NCI-H128 (cell line): Measurements from ENCODE around the gene SPATA12.

Experiments used
- DNase-seq: peaks from one replicate; lab custom pipeline; 2025; ENCODE audit not compliant: unreplicated experiment; lab: John Stamatoyannopoulos, UW

SPATA12 gene

DNA sequence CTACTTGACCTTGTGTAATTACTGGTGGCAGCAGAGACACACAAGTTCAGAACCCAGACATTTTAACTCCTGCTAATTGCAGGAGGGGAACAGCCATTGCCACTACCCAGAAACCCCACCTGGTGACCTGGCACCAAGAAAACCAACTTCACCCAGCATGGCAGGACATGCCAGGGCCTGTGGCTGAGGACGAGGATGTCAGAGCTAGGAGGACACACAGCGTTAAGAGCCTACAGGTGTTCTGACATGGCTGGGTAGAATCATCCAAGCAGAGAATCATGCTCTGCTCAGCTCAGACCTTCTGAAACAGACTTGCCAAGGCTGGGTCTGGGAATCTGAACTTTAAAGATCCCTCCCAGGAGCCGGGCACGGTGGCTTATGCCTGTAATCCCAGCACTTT is 11.7 kb upstream of the SPATA12 start:
- DNase-seq, result no peak

DNA sequence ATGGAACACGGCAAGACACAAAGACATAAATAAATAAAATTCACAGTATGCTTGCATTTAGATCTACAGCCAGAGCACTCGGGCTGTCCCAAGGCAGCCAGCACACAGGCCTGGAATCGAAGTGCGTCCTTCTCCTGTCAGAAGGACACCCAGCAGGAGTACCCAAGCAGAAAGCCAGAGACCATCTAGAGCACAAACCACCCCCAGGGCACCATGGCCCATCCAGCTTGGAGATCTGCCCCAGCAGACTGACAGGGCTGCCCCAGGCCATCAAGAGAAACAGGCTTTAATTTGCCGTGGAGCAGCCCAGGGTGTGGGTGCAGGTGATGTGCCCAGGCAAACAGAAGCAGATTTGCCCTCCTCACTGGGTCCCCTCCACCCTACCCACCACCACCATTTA is 7.8 kb upstream of the SPATA12 start:
- DNase-seq, result no peak

DNA sequence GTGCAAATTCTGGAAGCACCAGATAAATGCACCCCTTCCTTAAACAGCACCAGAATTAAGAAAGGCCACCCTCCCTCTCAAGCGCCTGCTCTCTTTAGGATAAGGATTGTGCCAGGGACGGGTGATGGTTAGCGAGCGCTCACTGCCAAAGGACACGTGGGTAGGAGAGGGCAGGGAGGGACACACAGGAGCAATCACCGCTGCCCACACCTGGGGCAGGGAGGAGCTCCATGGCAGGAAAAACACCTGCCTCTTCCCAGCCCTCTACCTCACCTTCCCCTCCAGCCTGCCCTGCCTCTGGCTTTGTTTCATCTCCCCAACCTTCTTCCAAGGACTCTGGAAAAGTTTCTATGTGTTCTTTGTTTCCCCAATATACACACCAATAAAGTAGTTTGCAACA is 7.3 kb upstream of the SPATA12 start:
- DNase-seq, result no peak

DNA sequence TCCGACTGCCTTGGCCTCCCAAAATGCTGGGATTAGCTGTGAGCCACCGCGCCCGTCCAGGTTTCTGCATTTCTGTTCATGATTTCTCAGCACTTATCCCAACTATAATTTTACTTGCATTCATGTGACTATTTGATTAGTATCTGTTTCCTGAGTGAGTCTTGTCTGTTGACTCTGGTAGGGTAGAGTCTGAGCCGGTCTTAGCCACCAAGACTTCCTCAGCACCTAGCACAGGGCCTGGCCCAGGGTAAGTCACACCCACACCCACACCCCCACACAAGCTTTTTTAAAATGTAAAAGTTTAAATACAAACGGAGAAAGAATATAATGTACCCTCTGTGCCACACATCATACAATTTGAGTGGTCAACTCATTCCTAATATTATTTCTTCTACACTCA is 3.1 kb upstream of the SPATA12 start:
- DNase-seq, result no peak

DNA sequence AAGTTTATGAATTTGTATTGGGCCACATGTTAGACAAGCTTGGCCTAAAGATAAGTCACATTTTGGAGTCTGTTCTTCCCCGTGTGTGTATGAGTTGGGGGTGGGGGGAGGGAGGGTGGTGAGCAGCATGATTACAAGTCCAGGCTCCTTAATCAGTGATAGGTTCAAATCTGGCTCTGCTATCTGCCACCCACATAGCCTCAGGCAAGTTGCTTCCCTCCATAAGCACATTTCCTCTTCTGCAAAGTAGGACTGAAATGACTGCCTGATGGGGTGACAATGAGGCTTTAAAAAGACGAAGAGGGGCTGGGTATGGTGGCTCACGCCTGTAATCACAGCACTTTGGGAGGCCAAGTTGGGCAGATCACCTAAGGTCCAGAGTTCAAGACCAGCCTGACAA is 1.1 kb upstream of the SPATA12 start:
- no peak for DNase-seq

- no peak for DNase-seq
Observed at GRCh38 chr3:57061556-57061955, 1.1 kb downstream of the SPATA12 start.

GRCh38 chr3:57062101-57062631 is 1.7 kb downstream of the SPATA12 start:
- DNase-seq, result no peak

DNA sequence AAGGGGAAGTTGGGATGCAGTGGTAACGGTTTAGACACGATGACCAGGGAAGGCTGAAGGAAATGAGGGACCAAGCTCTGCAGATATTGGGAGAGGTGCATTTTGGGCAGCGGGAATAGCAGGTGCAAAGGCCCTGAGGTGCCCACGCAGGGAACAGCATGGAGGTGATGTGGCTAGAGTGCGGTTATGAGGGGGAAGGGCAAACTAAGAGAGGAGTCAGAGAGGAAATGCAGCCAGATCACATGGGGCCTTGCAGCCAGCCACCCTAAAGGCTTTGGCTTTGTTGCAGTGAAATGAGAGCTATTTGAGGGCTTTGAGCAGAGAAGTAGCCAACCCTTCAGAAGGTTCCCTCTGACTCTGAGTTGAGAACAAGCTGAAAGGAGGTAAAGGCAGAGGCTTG is 2.6 kb downstream of the SPATA12 start:
- no peak for DNase-seq

DNA sequence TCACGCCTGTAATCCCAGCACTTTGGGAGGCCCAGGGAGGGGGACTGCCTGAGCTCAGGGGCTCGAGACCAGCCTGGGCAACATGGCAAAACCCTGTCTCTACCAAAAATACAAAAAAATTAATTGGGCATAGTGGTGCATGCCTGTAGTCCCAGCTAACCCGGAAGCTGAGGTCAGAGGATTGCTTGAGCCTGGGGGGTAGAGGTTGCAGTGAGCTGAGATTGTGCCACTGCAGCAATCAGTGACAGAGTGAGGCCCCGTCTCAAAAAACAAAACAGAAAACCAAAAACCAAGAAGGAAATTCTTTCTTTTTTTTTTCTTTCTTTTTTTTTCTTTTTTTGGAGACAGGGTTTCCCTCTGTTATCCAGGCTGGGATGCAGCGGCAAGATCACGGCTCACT is 3.5 kb downstream of the SPATA12 start:
- no peak for DNase-seq

- DNase-seq, result no peak
Observed at GRCh38 chr3:57064572-57064971, 4.1 kb downstream of the SPATA12 start.

DNA sequence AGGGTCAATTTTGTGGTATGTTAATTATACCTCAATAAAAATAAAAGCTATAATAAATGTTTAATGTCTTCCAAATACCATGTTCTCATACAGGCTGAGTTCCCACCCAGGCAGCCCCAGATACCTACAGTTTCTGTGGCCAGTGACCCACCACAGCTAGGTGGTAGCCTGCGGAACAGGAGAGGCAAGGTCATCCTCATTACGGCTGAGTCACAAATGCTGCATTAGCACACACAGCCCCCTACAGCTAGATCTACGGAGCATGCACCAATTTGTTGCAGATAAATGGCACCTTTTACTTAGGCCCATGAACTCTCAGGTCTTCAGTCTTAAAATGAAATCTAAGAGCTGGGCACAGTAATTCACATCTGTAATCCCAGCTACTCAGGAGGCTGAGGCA is 5.1 kb downstream of the SPATA12 start:
- DNase-seq, result no peak

DNA sequence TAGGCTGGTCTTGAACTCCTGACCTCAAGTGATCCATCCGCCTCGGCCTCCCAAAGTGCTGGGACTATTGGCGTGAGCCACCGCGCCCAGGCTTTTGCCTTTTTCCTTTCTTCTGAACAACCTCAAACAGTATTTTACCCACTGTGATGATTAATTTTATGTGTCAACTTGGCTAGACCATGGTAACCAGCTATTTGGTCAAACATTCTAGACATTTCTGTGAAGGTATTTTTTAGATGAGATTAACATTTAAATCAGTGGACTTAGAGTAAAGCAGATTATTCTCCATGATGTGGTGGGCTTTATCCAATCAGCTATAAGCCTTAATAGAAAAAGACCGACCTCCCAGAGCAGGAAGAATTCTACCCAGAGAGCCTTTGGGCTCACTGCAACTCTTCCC is 6.0 kb downstream of the SPATA12 start:
- no peak for DNase-seq

DNA sequence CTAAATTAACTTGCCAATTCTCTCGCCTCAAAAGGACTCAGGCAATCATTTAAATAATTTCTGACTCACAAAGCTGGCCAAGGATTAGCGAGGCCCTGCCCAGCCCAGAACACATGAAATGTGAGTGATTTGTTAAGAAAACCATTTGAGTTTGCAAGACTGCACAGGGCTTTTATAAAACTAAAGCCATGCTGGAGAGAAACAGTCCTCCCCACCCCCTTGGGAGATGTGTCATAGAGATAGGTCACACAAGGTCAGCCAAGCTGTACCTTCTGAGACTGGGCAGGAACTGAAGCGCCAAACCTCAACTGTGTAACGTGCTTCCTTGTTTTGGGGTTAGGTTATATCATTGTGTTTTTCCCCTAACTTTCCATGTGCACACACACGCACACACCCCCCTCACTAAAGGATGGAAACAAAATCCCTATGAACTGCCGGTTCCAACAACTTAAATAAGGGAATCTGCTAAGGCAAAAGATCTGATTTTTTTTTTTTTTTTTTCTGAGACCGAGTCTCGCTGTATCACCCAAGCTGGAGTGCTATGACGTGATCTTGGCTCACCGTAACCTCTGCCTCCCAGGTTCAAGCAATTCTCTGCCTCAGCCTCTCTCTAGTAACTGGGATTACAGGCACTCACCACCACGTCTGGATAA is 8.1 kb downstream of the SPATA12 start:
- no peak for DNase-seq

- no peak for DNase-seq
Observed at GRCh38 chr3:57069503-57069902, 9.0 kb downstream of the SPATA12 start.

DNA sequence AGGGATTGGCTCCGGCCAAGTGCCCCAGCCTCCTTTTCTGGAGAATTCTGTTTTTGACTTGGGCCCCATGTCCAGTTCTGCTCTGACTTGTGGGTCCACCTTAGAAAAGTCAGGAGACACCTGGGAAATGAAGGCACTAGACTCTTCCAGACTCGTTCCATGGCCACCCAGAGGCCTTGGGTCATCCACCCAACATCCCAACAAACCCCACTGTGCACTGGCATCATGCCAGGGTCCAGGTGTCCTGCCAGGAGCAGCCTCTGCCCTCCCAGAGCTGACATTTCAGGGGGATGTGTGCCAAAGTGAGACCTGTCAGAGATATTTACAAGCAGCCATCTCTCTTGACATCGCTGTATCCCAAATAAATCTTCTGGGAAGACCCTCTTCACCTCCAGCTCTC is 13.2 kb downstream of the SPATA12 start:
- DNase-seq, result no peak

- no peak for DNase-seq
Observed at GRCh38 chr3:57074135-57074534, 13.7 kb downstream of the SPATA12 start.

DNA sequence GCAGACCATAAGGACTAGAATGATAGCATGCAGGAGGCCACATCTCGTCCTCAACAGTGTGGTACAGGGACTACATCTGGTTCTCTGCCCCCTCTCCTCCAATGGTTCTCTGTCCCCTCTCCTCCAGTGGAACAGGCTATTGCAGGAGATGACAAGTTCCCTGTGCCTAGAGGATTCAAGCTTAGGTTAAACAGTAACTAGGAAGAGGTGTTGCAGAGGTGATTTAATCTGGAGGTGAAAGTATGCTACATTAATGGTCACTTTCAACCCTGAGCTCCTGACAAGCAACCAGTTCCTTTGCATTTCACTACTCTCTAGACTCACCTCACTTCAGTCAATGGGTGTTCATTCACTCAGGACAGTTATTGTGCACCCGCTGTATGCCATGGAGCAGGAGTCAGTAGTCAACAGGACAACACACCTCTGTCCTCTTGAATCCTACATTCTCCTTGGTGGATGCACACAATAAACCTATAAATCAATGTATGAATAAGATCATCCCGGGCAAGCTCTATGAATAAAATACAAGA is 16.0 kb downstream of the SPATA12 start:
- DNase-seq, result no peak

DNA sequence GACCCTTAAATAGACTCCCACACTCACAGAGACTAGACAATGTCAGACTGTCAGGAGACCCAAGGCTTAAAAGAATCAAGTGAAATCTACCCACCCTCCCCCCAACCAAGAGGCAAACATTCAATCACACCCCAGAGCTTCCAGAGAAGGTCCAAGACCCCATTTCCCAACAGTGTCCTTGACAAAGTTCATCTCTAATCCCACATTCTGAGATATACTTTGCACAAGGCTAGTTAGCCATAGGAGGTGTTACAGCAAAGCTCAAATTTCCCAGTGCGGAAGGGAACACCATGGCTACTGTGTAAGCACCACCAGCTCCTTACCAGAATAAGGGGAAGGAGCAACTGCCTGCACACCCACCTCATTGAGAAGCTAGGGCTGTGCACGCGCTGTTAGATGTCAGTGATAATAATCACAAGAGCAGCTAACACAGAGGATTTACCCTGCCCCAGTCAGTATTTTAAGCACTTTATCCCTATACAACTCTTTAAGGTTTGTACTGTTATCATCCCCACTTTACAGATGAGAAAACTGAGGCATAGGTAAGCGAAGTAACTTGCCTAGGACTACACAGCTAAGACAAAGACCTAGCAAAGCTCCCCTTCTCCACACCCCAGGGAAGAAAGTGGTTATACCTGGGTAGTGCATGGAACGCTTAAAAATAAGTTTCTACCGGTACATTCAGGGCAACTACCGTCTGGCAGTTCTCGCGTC is 17.3 kb downstream of the SPATA12 start:
- no peak for DNase-seq

DNA sequence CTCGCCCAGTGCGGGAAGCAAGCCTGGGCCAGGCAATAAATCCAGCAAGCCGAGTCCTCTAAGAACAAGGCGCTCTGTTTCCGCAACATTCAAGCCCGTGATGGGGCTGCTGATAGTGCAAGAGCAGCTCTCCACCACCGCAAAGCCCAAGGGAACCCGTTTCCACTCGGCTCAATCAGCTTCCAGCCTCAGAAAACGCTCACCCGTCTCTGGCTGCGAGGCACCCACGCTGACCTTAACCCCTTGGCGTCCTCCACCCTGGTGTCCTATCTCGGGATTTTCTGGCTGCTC is 17.8 kb downstream of the SPATA12 start:
- peak; percentile 2 for DNase-seq

DNA sequence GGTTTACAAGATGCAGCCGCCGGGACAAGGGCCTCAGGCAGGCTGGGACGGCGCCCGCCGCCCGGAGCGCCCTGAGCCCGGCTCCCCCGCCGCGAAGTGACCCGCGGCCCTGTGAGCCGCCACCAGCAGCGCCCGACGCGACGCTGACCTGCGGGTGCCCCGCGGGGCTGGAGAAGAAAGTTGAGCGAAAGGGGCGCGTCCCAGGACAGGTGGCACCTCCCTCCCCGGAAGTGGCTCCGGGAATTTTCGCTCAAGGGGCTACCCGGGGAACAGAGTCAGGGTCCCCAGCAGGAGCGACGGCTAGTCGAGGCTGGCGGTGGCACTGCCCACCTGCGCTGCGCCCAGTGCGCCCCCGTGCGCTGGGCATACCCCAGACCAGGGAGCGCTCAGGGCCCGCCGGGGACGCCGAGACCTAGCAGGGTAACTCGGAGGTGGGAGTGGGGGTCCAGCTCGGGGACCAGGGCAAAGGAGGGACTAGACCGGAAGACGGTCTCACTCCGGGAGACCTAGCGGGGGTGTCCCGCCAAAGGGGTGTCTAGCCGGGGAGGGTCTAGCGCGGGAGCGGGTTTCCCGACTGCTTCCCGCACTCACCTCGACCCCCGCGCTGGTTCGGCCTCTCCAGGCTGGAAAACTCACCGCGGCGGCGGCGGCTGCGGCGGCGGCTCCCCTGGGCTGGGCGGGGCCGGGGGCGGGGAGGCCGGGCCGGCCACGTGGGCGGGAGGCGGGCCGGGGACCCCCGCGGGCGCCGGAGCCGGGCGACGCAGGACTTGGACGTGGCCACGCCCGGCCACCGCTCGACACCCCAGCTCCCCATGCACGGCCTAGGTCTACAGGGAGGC is 18.4 kb downstream of the SPATA12 start:
- no peak for DNase-seq

- DNase-seq, result no peak
Observed at GRCh38 chr3:57079474-57079831, 19.0 kb downstream of the SPATA12 start.

DNA sequence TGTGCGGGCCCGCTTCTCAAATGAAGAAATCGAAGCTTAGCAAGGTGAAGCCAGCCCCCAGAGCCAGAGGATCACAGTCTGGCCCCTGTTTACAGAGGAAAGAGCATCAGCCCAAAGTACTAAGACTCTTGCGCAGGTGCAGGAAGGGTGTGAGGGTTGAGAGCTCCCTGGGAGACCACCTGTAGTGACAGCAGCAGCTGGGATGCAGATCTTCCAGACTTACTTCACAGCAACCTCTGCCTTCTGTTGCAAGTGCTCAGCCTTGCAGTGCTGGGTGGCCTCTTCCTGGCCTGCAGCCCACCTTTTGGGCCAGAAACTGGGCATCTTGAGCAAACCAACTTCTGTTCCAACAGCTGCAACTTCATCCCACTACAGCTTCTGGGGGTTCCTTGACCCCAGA is 19.7 kb downstream of the SPATA12 start:
- no peak for DNase-seq
